ENCODE data around the gene PDE8A. TPM values are rescaled to one million over a fixed set of nuclear protein-coding genes. Genes with fewer than 3 reads are reported as not detected.

PDE8A gene
- total and polyA plus RNA-seq, 2 of the 13 experiments (the other 11 are each of a cell fraction or from before 2014, with no cell fraction given): 26.3 to 48.5 TPM

GRCh38 chr15:85171736-85172135 lies 190.1 kb downstream of the PDE8A start:
- no peak for FAIRE-seq
- POLR2A ChIA-PET: no interaction called here
- intact Hi-C loops (cut with micrococcal nuclease; ENCODE audit: unreplicated experiment): no loop called here
- TF ChIP-seq USF2 (IDR thresholded peaks at IDR 0.05; ENCODE audit: low read depth, low read length): no peak
- TF ChIP-seq USF2 (CRISPR knock-in tag; IDR thresholded peaks at IDR 0.05; ENCODE audit: borderline replicate concordance): no peak
- no peak for TF ChIP-seq ZNF281 (CRISPR knock-in tag; IDR thresholded peaks at IDR 0.05; ENCODE audit: borderline replicate concordance)
- TF ChIP-seq PLSCR1 (CRISPR knock-in tag; IDR thresholded peaks at IDR 0.05; ENCODE audit: borderline replicate concordance): no peak
- no peak for TF ChIP-seq ZFP90 (CRISPR knock-in tag; IDR thresholded peaks at IDR 0.05; ENCODE audit: borderline replicate concordance)
- no peak for TF ChIP-seq AKNA (CRISPR knock-in tag; IDR thresholded peaks at IDR 0.05; ENCODE audit: borderline replicate concordance)
- TF ChIP-seq FOXP1 (IDR thresholded peaks at IDR 0.05): no peak
- TF ChIP-seq FOXP1 (CRISPR knock-in tag; IDR thresholded peaks at IDR 0.05): no peak
- TF ChIP-seq ZNF569 (CRISPR knock-in tag; IDR thresholded peaks at IDR 0.05; ENCODE audit: borderline replicate concordance): no peak
- no peak for TF ChIP-seq FUBP1 (CRISPR knock-in tag; IDR thresholded peaks at IDR 0.05; ENCODE audit: borderline replicate concordance)
- TF ChIP-seq ISX (CRISPR knock-in tag; conservative IDR thresholded peaks at IDR 0.05): no peak
- no peak for TF ChIP-seq CHCHD3 (CRISPR knock-in tag; IDR thresholded peaks at IDR 0.05)

More at GRCh38 chr15:85171736-85172135, 190.1 kb downstream of the PDE8A start:
- H3K36me3 ChIP-seq (replicated peaks in 1 of 2; ENCODE audit: control insufficient read depth in 1 of 2, insufficient read depth in 2 of 2, low read length in 2 of 2): no peaks in the 10 kb centered on the region
- no peak overlapping the region for H2AFZ ChIP-seq (ENCODE audit: low read length)
- ATAC-seq: no peak
- H3K9ac ChIP-seq (ENCODE audit: insufficient read depth, low read depth, low read length): no peak overlapping the region
- H3K4me3 ChIP-seq (replicated peaks in 1 of 3; ENCODE audit: insufficient read depth in 1 of 3, low read depth in 2 of 3, low read length in 3 of 3): no peak overlapping the region
- no TSS peak for BruUV-seq (replicated peaks)
- no peaks in the 10 kb centered on the region for H4K20me1 ChIP-seq (ENCODE audit: insufficient read depth, low read length)
- no peak overlapping the region for H3K27ac ChIP-seq (ENCODE audit: extremely low read length, insufficient read depth, low read length)
- H3K9me3 ChIP-seq (ENCODE audit: low read length): no peaks in the 10 kb centered on the region
- 47% methylated on average over 4 of the region's 4 CpGs for WGBS (ENCODE audit: low lambda C conversion rate)
- DNase-seq (ENCODE audit: low spot score): no peak
- peaks cover 29% of the 10 kb centered on the region for H3K4me1 ChIP-seq (ENCODE audit: insufficient read depth, low read length)
- CTCF ChIA-PET (ENCODE audit: low intra/inter-chr PET ratio, low total read pairs): no interaction called here
- in situ Hi-C loops (cut with HindIII; ENCODE audit: extremely low pct_ligation_motif_present, low pct_unique_long_range_greater_than_20kb): loop anchor here (25.0 kb wide), 1 partner anchor 334 kb away; no protein-coding TSS in a partner anchor
- no peak overlapping the region for H3K4me2 ChIP-seq (ENCODE audit: low read depth, low read length)
- H3K79me2 ChIP-seq (ENCODE audit: insufficient read depth, low read length): no peaks in the 10 kb centered on the region
- no peaks in the 10 kb centered on the region; a peak in 1 of 5 replicates for H3K27me3 ChIP-seq (ENCODE audit: control insufficient read depth in 1 of 2, insufficient read depth in 2 of 2, low read length in 2 of 2)
